ENCODE measurements around the gene GRK3.

DNA sequence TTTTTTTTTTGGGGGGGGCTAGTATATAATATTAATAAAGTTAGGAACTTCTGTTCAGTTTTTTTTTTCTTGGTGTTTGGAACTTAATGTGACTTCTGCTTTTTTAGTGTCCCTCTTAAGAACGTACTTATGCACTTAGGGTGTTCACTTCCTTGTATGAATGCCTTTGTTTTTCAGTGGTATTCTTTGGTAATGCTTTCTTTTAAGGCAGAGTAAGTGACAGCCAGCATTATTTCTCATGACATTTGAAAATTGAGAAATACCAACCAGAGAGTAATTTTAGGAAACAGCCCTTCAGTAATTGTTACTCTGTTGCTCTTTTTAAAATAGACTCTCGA lies 2.4 kb downstream of the GRK3 start:
- TF ChIP-seq, protein P1, sequence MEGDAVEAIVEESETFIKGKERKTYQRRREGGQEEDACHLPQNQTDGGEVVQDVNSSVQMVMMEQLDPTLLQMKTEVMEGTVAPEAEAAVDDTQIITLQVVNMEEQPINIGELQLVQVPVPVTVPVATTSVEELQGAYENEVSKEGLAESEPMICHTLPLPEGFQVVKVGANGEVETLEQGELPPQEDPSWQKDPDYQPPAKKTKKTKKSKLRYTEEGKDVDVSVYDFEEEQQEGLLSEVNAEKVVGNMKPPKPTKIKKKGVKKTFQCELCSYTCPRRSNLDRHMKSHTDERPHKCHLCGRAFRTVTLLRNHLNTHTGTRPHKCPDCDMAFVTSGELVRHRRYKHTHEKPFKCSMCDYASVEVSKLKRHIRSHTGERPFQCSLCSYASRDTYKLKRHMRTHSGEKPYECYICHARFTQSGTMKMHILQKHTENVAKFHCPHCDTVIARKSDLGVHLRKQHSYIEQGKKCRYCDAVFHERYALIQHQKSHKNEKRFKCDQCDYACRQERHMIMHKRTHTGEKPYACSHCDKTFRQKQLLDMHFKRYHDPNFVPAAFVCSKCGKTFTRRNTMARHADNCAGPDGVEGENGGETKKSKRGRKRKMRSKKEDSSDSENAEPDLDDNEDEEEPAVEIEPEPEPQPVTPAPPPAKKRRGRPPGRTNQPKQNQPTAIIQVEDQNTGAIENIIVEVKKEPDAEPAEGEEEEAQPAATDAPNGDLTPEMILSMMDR (IDR thresholded peaks at IDR 0.05 in 4 of 5, conservative IDR thresholded peaks at IDR 0.05 in 1 of 5) = no peak
- no peak for TF ChIP-seq POLR2A (IDR thresholded peaks at IDR 0.05)

Measured in gastrocnemius medialis (tissue), 4 donors.